Neuronal stem cell (in vitro differentiated cells): ENCODE data around the gene LAMP2.

Experiments used
- DNase-seq: peaks from one replicate; pipeline ENCODE4 v3.0.0-alpha.2; 2013; ENCODE audit warnings: low spot score
- H2AFZ ChIP-seq: one replicate; pipeline ENCODE4 v1.6.1; 2013; ENCODE audit warnings: mild to moderate bottlenecking, low read length, inconsistent platforms
- H2AK5ac ChIP-seq: 2 replicates; pipeline ENCODE4 v1.6.1; 2013; ENCODE audit warnings: low read depth, mild to moderate bottlenecking, inconsistent platforms, low read length, moderate library complexity, mixed read lengths
- H2BK120ac ChIP-seq: 2 replicates; pipeline ENCODE4 v1.6.1; 2013; ENCODE audit warnings: low read depth, mild to moderate bottlenecking, inconsistent platforms, low read length, moderate library complexity, mixed read lengths
- H2BK12ac ChIP-seq: one replicate; pipeline ENCODE4 v1.6.1; 2013; ENCODE audit warnings: low read length, inconsistent platforms
- H2BK15ac ChIP-seq: 2 replicates; pipeline ENCODE4 v1.6.1; 2013; ENCODE audit warnings: mild to moderate bottlenecking, low read length, inconsistent platforms, mixed read lengths
- H2BK5ac ChIP-seq: one replicate; pipeline ENCODE4 v1.6.1; 2013; ENCODE audit warnings: inconsistent platforms, mild to moderate bottlenecking, low read length, moderate library complexity
- H3K14ac ChIP-seq: one replicate; pipeline ENCODE4 v1.6.1; 2013; ENCODE audit warnings: low read length, inconsistent platforms
- H3K18ac ChIP-seq: 2 replicates; pipeline ENCODE4 v1.6.1; 2013; ENCODE audit warnings: low read length, inconsistent platforms
- H3K23ac ChIP-seq: 2 replicates; pipeline ENCODE4 v1.6.1; 2013; ENCODE audit warnings: low read depth, mild to moderate bottlenecking, mixed read lengths, low read length, inconsistent platforms; ENCODE audit not compliant: poor library complexity
- H3K27ac ChIP-seq: replicated peaks from 3 replicates; pipeline ENCODE4 v1.5.1; 2013; ENCODE audit warnings: low read length, inconsistent platforms
- H3K27me3 ChIP-seq, 3 experiments: 2 replicates each; pipeline ENCODE4 v1.6.1; 2013; ENCODE audit warnings: low read length in 3 of 3, mild to moderate bottlenecking in 2 of 3, inconsistent platforms in 1 of 3, low read depth in 1 of 3, mixed read lengths in 1 of 3, moderate library complexity in 1 of 3; ENCODE audit not compliant: control insufficient read depth in 3 of 3, insufficient read depth in 3 of 3
- H3K36me3 ChIP-seq, 2 donors: replicated peaks in 1 of 2; 2 replicates each; pipeline ENCODE4 v1.6.1; 2013; ENCODE audit warnings: low read length in 2 of 2; ENCODE audit not compliant: control insufficient read depth in 2 of 2, insufficient read depth in 2 of 2
- H3K4ac ChIP-seq: 2 replicates; pipeline ENCODE4 v1.6.1; 2013; ENCODE audit warnings: inconsistent platforms, mild to moderate bottlenecking, low read length, moderate library complexity
- H3K4me1 ChIP-seq, 2 donors: 1 replicate in 1 of 2; 2 replicates in 1 of 2; pipeline ENCODE4 v1.6.1; 2013; ENCODE audit warnings: low read length in 2 of 2, low read depth in 1 of 2; ENCODE audit not compliant: control insufficient read depth in 2 of 2, insufficient read depth in 1 of 2
- H3K4me2 ChIP-seq: one replicate; pipeline ENCODE4 v1.6.1; 2013; ENCODE audit warnings: mild to moderate bottlenecking, low read length, inconsistent platforms; ENCODE audit not compliant: insufficient read depth, poor library complexity, severe bottlenecking
- H3K4me3 ChIP-seq, 2 donors: 2 replicates each; pipeline ENCODE4 v1.5.1; 2013; ENCODE audit warnings: low read length in 2 of 2, mild to moderate bottlenecking in 2 of 2, inconsistent platforms in 1 of 2, moderate library complexity in 1 of 2
- H3K79me1 ChIP-seq: one replicate; pipeline ENCODE4 v1.6.1; 2013; ENCODE audit warnings: low read depth, mild to moderate bottlenecking, inconsistent platforms, low read length, moderate library complexity
- H3K9ac ChIP-seq: one replicate; pipeline ENCODE4 v1.6.1; 2013; ENCODE audit warnings: mild to moderate bottlenecking, low read depth, low read length, inconsistent platforms; ENCODE audit not compliant: poor library complexity
- H3K9me3 ChIP-seq, 2 donors: replicated peaks in 1 of 2; 2 replicates each; pipeline versions ENCODE3 to v1.6.1; 2013; ENCODE audit warnings: low read length in 2 of 2, mild to moderate bottlenecking in 2 of 2, inconsistent platforms in 1 of 2, low read depth in 1 of 2, mixed read lengths in 1 of 2, moderate library complexity in 1 of 2; ENCODE audit not compliant: control insufficient read depth in 2 of 2, insufficient read depth in 1 of 2
- H4K8ac ChIP-seq: one replicate; pipeline ENCODE4 v1.6.1; 2013; ENCODE audit warnings: low read depth, mild to moderate bottlenecking, inconsistent platforms, low read length, moderate library complexity
- H4K91ac ChIP-seq: one replicate; pipeline ENCODE4 v1.6.1; 2013; ENCODE audit warnings: low read length, low read depth, mild to moderate bottlenecking, inconsistent platforms; ENCODE audit not compliant: poor library complexity
- WGBS, 2 donors: extraction: QIAGEN DNeasy Blood & Tissue Kit; methylation state at CpG; one replicate each; pipeline ENCODE4 v1.1.7; 2013; ENCODE audit warnings: missing lambda C conversion rate in 2 of 2, mixed read lengths in 1 of 2; ENCODE audit not compliant: insufficient read length in 2 of 2, insufficient replicate concordance in 1 of 2; ENCODE audit errors: extremely low coverage in 2 of 2; 5-methylcytosine and 5-hydroxymethylcytosine counted together

LAMP2 gene

DNA sequence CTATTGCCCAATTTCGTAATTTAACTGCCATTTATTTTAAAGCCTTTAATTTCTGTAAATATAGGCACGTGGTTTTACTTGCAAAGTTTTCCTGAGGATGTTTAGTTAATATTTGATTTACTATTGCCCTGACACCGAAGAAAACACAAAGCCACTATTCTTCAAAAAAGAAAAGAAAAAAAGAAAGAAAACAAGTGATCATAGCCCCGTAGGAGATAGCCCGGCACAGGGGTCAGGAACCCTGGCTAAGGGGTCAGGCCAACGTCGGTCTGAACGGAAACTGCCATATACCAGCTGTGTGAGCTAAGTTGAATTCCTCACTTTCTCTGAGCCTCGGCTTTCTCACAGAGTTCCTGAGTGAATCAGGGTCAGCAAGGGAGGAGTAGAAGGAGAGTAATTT lies 17.7 kb upstream of the LAMP2 start:
- no peak overlapping the region for H3K27ac ChIP-seq
- no peak overlapping the region for H3K4ac ChIP-seq
- no peak overlapping the region for H3K4me2 ChIP-seq
- no peak overlapping the region for H2BK15ac ChIP-seq
- H2BK5ac ChIP-seq, result no peak overlapping the region
- no peak overlapping the region for H3K14ac ChIP-seq
- WGBS, 2 donors, result no CpG with 5 or more reads among the region's 9 CpGs
- H2BK12ac ChIP-seq, result no peak overlapping the region
- no peaks in the 10 kb centered on the region for H3K27me3 ChIP-seq
- no peak overlapping the region for H3K9ac ChIP-seq
- H2BK120ac ChIP-seq, result no peak overlapping the region
- H3K9me3 ChIP-seq, result no peaks in the 10 kb centered on the region
- peaks cover 0 to 3% of the 10 kb centered on the region in 2 donors for H3K4me1 ChIP-seq
- H4K8ac ChIP-seq, result no peak overlapping the region
- H2AK5ac ChIP-seq, result no peak overlapping the region
- H3K23ac ChIP-seq, result no peak overlapping the region
- H4K91ac ChIP-seq, result no peak overlapping the region
- no peak overlapping the region for H3K4me3 ChIP-seq
- no peaks in the 10 kb centered on the region for H3K79me1 ChIP-seq
- H3K18ac ChIP-seq, result no peak overlapping the region
- no peak overlapping the region for H2AFZ ChIP-seq
- no peak for DNase-seq
- H3K36me3 ChIP-seq, result no peaks in the 10 kb centered on the region

DNA sequence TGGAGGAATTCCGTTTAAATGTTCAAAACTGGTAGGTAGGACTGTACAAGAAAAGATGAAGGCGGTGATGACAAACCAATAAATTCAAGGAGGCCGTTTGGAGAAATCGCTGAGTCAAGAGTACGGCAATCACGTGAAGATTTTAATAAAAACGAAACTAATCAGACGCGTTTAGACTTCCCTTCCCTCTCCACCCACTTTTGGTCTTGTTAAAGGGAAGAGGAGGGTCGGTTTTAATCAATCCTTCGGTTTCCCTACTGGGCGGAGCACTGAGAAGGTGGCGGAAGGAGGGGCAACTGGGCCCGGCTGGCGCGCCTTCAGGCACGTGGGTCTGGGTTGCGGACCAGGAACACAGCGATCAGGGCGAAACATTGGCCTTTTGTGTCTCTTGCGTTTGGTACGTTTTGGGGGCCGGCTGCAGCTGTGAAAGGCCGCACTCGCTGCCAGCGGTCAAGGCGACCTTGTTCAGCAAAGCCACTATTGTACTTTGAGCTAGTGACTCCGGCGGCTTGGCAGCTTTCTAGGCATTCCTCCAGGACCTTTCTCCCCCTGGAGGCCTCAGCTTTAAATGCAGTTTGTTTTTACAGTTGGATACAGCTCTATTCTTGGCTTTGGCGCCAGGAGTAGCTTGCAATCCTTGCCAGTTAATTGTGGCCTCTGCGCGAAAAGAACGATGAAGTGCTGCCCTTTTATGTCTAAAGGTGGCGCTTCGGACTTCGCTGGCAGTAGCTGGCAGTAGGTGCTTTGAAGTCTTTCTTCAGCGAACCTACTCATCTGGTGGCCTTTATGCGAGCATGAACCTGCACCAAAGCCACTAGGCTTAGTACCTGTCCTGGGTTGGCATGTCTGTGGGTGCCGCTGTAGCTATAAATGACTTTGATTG lies 16.8 kb upstream of the LAMP2 start:
- Histone ChIP-seq H3K4me3 (peak overlapping the region; percentile 52 to 72), H3K9me3 (no peaks in the 10 kb centered on the region), H3K4ac (no peak overlapping the region), H3K23ac (no peak overlapping the region), H2BK12ac (no peak overlapping the region), H4K91ac (no peak overlapping the region), H2BK5ac (no peak overlapping the region), H3K14ac (no peak overlapping the region), H2AK5ac (no peak overlapping the region), H2AFZ (peak overlapping the region; percentile 93), H3K27ac (no peak overlapping the region), H3K18ac (peak overlapping the region; percentile 83), H2BK120ac (no peak overlapping the region), H2BK15ac (no peak overlapping the region), H3K36me3 (no peaks in the 10 kb centered on the region), H4K8ac (no peak overlapping the region), H3K9ac (no peak overlapping the region), H3K4me1 (peaks cover 0 to 3% of the 10 kb centered on the region in 2 donors), H3K79me1 (no peaks in the 10 kb centered on the region), H3K27me3 (no peaks in the 10 kb centered on the region), H3K4me2 (peak overlapping the region; percentile 38)
- peak; percentile 40 for DNase-seq
- WGBS, 2 donors, result no CpG with 5 or more reads among the region's 39 CpGs

DNA sequence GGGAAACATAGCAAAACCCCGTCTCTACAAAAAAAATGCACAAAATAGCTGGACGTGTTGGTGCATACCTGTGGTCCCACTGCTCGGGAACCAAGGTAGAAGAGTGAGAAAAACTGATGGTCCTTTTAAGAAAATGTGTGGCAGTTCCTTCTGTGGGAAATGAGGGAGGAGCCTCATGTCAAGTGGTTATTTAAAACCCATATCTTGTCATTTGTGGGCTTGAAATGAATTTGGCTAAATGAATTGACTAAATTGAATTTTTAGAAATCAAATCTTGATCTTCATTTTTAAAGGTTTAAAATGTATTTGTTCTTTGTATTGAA lies 16.2 kb upstream of the LAMP2 start:
- Histone ChIP-seq H2BK120ac (no peak overlapping the region), H2BK5ac (no peak overlapping the region), H2BK15ac (no peak overlapping the region), H3K4me3 (peak overlapping the region in 1 of 2 donors; percentile 52), H3K9ac (no peak overlapping the region), H2BK12ac (no peak overlapping the region), H3K27ac (no peak overlapping the region), H3K4ac (no peak overlapping the region), H3K14ac (no peak overlapping the region), H4K8ac (no peak overlapping the region), H3K4me1 (peaks cover 0 to 3% of the 10 kb centered on the region in 2 donors), H3K23ac (no peak overlapping the region), H3K9me3 (no peaks in the 10 kb centered on the region), H4K91ac (no peak overlapping the region), H3K79me1 (no peaks in the 10 kb centered on the region), H2AK5ac (no peak overlapping the region), H3K36me3 (no peaks in the 10 kb centered on the region), H3K4me2 (no peak overlapping the region), H2AFZ (peak overlapping the region; percentile 93), H3K18ac (no peak overlapping the region), H3K27me3 (no peaks in the 10 kb centered on the region)
- no peak for DNase-seq
- WGBS, 2 donors, result no CpG with 5 or more reads among the region's 3 CpGs

DNA sequence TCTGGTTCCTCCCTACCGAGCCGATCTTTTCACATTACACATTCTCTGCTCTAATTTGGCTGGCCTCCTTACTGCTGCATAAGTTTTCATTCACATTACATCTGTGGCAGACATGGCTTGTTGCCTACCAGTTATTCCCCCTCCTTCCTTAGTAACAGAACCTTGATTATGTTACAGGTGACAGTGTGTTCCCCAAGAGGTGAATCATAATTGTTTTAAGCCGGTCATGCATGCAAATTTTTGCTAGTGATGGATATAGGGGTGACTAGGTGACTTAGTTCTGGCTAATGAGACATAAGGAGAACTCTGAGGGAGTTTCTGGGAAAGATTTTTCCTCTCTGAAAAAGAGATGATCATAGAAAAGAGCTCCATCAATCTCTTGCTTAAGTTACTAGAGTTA lies 8.4 kb upstream of the LAMP2 start:
- no peak overlapping the region for H2AK5ac ChIP-seq
- H2AFZ ChIP-seq, result no peak overlapping the region
- H4K8ac ChIP-seq, result no peak overlapping the region
- H3K4me2 ChIP-seq, result no peak overlapping the region
- no peak for DNase-seq
- H3K9ac ChIP-seq, result no peak overlapping the region
- H3K18ac ChIP-seq, result no peak overlapping the region
- whole genome bisulfite sequencing, 2 donors, result no CpG with 5 or more reads among the region's 3 CpGs
- no peak overlapping the region for H2BK5ac ChIP-seq
- H3K9me3 ChIP-seq, result no peaks in the 10 kb centered on the region
- H3K27me3 ChIP-seq, result peaks cover 0 to 3% (median 0%) of the 10 kb centered on the region in 3 experiments
- no peak overlapping the region for H3K23ac ChIP-seq
- no peak overlapping the region for H2BK120ac ChIP-seq
- H4K91ac ChIP-seq, result no peak overlapping the region
- H3K79me1 ChIP-seq, result no peaks in the 10 kb centered on the region
- H3K14ac ChIP-seq, result no peak overlapping the region
- H3K4me3 ChIP-seq, result no peak overlapping the region
- H2BK15ac ChIP-seq, result no peak overlapping the region
- no peak overlapping the region for H3K4ac ChIP-seq
- H3K36me3 ChIP-seq, result no peaks in the 10 kb centered on the region
- no peak overlapping the region for H3K27ac ChIP-seq
- no peak overlapping the region for H2BK12ac ChIP-seq
- H3K4me1 ChIP-seq, result no peaks in the 10 kb centered on the region
